ENCODE measurements around the gene HSPA1B.
"Not testable (repeated sequence)": the region's sequence is repeated elsewhere in the genome, so short reads cannot be mapped to it uniquely, and the experiment has no call there.

Gene HSPA1B

DNA sequence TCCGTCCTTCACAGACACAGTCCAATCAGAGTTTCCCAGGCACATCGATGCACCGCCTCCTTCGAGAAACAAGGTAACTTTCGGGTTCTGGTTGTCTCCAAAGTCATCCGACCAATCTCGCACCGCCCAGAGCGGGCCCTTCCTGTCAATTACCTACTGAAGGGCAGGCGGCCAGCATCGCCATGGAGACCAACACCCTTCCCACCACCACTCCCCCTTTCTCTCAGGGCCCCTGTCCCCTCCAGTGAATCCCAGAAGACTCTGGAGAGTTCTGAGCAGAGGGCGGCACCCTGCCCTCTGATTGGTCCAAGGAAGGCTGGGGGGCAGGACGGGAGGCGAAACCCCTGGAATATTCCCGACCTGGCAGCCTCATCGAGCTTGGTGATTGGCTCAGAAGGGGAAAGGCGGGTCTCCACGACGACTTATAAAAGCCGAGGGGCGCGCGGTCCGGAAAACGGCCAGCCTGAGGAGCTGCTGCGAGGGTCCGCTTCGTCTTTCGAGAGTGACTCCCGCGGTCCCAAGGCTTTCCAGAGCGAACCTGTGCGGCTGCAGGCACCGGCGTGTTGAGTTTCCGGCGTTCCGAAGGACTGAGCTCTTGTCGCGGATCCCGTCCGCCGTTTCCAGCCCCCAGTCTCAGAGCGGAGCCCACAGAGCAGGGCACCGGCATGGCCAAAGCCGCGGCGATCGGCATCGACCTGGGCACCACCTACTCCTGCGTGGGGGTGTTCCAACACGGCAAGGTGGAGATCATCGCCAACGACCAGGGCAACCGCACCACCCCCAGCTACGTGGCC is at the start of gene HSPA1B:
Gene HSPA1B, plus strand, starts transcription at position 453 of the 794 bp plus-strand sequence. Its CDS starts 213 bp downstream, at position 666.
- DNase-seq = peak; percentile 79

DNA sequence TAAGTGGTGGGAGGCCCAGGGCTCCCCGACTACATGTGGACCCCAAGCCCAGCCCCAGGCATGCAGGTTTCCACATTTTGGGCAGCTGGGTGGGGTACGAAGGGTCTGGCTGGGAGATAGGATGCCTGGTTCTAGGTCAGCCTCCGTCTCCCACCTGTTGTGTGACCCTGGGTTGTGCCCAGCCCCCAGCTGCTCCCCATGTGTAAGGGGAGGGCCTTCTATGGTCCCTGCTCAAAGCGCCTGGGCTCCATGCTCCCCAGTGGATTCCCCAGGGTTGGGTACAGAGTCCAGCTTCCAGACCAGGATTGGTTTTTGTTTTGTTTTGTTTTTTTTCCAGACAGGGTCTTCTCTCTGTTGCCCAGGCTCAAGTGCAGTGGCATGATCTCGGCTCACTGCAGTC is 49.3 kb upstream of the HSPA1B start:
- no peak for DNase-seq

DNA sequence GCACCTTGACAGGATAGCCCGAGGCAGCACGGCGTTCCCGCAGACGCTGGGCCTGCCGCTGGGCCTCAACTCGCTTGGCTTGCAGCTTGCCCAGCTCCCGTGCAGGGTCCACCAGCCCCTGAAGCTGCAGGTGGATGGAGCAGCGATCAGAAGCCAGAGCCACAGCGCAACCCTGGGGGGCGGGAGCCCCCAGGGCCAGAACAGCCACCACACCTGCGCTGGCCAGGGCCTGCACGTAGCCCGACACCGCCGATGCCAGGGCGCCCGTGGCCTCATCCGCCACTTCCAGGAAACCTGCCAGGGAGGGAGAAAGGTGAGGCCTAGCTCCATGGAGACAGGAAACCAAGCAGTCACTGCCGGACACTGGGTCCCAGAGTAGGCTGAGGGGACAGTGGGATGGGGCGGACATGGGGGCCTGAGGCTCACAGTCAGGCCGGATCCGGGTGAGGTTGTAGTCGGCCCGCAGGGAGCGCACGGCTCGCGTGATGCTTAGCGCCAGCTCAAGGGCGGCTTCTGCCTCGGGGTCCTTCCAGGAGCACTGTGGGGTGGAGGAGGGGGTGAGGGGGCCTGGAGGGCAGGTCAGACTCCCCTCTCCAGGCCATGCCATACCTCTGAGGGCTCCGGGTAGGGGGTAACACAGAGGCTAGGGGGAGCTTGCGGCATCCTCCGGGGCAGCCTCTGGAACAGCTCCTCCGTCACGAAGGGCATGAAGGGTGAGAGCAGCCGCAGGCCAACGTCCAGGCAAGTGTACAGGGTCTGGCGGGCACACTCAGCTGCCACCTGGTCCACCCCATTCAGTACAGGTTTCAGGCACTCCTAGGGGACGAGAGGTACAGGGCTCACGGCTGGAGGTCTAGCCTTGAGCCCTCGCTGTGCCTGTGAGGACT is 48.3 kb upstream of the HSPA1B start:
- no peak for DNase-seq

DNA sequence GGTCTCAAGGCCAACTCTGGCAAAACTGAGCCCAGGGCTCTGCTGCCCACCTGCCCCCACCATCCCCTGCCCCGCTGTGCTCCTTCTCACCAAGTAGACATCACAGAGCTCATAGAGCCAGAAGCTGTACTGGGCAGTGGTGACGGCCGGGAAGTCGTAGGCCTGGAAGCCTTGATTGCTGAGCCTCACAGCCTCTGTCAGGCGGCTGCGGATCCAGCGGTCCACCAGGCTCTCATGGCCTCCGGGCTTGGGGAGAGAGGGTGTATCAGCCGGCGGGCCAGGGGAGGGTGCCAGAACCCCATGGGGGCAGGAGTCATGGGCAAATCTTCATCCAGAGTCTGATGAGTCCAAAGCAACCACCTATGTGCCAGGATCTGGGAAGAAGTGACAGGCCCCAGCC is 47.6 kb upstream of the HSPA1B start:
- no peak for DNase-seq

DNA sequence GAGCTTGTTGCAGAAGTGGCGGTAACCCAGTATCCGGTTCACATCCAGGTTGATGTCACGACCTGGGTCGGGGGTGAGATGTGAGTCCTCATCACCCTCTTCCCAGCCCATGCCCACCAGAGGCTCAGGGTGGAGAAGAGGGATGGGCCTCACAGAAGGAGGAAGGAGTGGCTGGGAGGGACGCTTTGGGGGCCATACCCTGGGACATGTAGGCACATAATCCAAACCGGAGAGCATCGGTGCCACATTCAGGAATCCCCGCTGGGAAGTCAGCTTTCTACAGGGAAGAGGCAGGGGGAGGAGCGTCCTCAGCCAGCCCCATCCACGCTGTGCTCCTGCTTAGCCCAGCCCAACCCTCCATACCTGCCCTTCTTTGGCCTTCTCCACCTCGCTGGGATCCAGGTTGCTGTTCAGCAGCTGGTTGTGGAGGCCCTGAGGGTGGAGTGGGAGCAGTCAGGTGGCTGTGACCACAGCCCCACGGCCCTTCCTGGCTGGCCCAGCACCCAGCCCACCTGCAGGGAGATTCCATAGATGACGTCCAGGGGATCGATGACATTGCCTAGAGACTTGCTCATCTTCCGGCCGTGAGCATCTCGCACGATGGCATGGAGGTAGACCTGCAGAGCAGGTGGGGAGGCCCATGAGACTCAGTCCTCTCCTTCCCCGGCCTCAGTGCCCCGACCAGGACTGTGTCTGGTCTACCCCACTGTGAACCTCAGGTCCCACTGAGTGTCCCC is 46.9 kb upstream of the HSPA1B start:
- no peak for DNase-seq

DNA sequence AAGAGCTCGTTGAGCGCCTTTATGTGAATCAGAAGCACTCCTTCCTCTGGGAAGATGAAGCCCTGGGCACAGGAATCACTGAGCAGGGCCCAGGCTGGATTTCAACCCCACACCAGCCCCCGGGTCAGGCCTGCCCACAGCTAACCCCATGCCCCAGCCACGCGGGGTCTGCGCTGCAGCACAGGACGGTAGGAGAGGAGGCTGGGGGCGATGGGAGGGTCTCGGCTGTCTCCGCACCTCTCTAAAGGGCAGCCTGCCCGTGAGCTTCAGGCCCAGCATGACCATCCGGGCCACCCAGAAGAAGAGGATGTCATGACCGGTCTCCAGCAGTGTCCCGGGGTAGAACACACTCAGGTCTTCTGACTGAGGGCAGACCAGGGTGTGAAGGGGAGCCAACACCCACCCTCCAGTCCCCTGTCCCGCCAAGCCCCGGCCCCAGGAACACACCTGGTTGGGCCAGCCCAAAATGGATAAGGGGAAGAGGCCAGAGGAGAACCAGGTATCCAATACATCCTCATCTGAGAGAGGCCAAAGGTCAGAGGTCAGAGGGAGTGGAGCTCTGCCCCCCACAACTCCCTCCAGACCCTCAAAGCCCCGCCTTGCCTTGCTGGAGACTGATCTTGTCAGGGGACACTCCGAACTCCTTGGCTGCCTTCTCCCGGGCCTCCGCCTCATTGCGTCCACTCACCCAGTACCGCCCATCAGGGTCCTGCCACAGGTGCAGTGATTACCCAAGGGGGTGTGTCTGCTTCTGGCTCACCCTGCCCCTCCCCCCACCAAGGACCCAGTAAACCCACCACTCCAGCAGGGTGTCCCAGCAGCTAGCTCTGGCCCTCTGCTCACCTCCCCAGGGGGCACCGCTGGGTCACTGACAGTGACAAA is 46.1 kb upstream of the HSPA1B start:
- no peak for DNase-seq

DNA sequence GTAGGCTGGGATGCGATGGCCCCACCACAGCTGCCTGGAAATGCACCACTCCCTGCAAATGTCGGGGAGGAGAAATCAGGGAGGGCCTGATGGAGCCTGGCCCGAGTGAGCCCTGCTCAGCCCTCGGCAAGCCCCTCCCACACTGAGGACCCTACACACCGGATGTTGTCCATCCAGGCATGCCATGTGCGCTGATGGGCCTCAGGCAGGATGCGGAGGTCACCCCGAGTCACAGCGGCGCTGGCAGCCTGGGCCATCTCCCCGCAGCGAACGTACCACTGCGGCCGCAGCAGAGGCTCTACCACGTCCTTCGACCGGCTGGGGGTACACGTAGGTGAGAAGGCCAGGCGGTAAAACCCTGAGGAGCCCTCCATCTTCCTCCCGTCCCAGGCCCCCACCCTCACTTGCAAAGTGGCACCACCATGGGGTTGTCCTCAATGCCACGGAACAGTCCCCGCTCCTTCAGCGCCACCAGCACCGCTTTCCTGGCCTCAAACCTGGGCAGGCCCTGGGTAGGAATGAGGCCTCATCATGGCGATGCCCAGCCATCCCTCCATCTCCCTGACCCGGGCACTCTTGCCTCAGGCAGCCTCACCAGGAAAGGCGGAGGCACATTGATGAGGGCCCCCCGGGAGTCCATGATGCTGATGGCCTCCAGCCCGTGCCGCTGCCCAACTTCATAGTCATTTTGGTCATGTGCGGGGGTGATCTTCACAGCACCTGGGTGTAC is 45.2 kb upstream of the HSPA1B start:
- DNase-seq = no peak

DNA sequence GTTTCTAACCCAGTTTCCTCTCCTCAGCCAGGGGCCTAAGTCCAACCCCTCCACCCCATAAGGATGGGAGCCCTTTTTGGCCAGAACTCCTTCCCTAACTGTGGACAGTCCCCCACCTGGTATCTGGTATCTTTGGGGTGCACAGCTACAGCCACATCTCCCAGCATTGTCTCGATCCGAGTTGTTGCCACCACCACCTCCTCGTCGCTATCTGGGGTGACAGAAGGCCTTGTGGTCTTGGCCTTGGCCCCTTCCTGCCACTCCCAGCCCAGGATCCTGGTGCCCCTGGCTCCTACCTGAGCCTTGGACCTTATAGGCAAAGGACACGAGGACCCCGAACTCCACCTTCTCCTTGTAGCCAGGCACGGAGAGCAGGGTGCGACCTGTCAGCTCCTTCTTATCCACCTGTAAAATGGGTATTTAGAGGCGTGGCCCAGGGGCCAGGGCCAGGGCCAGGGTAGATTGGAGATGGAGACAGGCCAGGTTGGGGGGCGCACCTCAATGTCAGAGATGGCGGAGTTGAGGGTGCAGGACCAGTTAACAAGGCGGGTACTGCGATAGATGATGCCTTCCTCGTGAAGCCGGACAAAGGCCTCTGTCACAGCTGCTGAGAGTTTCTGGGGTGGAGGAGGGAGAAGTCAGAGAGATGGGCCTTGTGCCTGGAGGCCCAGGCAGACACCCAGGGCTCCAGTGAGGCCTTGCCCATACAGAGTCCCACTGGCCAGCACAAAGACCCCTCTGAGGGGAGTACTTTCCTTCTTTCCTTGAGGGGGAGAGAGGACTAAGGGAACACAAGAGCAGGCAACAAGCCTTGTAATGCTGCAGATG is 43.2 kb upstream of the HSPA1B start:
- DNase-seq = no peak

DNA sequence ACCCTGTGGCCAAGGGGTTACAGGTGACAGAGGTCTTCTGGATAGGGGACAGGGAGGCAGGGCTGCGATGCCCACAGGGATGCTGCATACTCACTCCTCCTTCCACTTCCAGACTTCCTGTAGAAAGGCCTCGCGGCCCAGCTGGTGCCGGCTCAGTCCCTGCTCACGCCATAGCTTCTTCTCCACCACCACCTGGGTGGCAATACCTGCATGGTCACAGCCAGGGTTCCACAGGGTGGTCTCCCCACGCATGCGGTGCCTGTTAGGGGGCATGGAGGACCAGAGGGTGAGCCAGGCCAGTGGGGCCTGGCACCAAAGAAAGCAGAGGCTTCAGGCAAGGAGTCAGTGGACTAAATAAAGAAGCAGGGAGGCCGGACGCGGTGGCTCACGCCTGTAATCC is 42.1 kb upstream of the HSPA1B start:
- no peak for DNase-seq

DNA sequence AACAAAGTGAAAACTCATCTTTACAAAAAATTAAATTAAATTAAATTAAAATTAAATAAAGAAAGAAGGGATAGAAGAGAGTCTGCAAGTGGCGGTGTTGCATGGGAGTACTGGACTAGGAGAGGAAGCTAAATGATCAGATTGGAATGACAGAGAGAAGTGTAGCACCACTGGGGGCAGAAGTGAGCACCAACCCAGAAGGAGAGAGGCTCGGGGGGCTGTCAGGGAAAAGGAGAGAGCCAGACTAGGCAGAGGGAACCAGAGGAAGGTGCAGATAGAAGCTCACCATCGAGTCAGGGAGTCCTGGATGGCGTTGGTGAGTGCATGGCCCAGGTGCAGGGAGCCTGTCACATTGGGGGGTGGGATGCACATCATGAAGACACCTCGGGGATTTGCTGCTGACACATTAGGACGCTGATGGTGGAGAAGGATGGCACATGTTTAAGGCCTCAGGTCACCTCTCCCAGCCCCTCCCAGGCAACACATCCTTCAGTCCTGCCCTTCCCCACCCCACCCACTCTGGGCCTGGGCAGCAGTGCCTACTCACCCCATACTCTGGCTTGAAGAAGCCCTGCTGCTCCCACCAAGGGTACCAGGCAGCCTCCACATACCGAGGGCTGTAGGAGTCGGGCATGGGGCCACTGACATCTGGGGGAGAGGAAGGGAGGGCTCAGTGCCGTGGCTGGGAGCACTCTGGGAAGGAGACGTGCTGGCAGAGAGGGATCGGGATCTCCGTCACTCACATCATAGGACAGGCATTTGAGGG is 36.0 kb upstream of the HSPA1B start:
- peak; percentile 44 for DNase-seq

DNA sequence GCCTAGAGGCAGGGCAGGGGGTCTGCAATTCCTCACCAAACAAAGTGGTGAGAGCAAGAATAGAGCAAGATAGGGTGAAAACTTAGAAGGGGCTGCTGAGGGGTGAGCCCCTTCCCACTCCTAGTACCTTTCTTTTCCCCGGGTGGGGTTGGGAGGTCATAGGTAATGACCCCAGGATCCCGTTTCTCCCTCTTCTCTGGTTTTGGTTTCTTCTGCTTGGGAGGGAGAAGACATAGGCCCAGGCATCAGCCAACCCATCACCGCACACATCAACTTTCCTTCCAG is 35.5 kb upstream of the HSPA1B start:
- no peak for DNase-seq

DNA sequence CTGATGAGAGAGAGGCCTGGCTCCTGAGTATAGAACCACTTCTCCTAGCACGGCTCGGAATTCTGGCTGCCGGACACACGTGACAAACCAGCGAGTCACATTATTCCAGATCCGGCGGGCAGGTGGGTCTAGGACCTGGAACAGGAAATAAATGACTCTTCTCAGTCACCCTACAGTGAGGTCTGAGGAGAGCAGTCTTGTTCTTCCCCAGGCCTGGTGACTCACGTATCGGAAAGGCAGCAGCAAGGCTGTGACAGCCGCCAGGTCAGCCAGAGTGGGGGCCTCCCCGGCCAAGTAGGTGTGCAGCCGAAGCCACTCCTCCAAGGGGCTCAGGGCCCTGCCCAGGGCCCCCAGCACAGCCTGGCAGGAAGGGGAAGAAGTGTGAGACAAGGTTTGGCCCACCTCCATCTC is 34.8 kb upstream of the HSPA1B start:
- DNase-seq = no peak

DNA sequence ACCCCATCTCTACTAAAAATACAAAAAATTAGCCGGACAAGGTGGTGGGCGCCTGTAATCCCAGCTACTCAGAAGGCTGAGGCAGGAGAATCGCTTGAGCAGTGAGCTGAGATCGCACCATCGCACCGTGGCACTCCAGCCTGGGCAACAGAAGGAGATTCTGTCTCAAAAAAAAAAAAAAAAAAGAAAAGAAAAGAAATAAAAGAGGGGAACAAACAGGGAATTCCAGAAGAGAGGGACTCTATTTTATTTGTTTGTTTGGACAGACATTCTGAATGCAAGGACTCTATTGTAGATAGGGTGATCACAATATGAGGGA is 33.7 kb upstream of the HSPA1B start:
- not testable (repeated sequence) for DNase-seq

DNA sequence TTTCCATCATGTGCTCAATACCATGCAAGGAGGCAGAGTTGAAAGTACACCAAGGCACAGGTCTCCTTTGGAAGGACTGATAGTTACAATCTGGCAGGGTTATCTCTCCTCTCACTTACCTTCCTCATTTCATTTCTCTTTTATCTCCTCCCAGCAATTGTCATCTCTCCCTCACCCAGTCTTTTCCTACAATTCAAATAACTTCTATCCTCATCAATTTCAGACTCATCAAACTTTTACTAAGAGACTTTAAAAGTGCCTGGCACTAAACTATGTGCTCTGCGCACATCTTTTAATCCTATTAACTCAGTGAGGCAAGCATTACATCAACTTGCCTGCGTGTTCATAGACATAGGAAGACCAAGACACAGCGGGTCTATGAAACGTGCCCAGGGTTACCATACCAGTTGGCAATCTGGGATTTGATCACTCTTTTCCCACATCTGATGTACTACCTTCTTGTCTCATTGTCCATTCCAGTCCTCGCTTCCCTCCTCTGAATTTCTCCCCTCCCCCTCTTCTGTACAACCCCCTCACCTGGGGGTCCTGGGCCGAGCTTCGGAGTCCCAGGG is 33.2 kb upstream of the HSPA1B start:
- no peak for DNase-seq

DNA sequence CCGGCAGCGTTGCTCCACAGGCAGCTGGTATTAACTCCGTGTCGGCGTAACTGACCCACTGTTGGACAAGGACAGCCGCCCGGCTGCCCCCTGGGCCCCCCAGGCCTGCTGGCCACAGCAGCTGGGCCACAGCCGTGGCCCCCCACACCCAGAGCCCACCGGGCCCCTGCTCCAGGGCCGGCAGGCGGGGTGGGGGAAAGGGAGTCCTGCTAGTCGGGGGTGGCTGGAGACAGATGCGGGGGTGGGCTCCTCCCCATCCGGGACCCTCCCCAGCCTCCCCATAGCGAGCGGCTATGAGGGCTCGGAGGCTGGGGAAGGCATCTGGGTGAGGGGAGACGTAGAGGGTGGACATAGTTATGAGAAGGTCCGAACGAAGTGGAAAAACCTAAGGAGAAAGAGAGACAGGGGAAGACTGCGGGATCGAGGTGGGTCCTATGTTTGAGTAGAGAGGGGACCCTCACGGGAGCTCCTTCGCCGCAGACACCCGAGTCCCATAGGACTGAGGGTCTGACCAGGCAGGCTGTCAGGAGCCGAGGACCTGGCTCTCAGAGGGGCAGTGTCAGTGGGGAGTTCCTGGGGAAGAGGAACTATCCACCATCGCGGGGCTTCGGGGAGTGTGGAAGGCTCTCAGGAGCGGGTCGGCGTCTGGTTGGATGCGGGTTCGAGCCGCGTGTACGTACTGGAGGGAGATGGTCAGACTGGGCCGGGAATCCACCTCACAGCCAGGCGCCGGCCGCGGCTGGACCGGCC is 32.5 kb upstream of the HSPA1B start:
- DNase-seq = no peak

DNA sequence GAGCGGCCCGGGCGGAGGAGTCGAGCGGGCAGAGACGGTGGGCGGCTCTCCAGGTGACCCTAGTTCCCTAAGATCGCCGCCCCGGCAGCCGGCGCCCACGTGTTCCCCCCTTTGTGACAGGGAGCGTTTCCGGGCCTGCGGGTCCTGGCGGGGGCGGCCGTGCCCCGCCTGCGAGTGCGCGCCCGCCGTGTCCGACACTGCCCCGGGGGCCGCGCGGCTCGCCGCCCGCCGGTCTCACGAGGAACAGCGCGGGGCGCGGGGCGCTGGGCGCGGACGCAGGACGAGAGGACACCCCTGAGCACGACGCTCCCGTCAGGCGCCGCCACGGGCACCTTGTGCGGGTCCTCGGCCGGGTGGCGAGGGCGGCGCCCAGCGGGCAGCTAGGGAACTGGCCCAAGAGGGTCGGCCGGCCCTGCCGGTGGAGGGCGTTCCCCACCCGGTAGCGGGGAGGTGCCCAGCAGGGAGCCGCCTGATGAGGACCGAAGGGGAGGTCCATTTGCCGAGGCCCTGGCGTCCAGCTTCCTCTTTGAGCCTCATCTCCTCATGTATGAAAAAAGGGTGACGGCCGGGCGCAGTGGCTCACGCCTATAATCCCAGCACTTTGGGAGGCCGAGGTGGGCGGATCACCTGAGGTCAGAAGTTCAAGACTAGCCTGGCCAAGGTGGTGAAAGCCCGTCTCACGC is 31.8 kb upstream of the HSPA1B start, which contains the start of gene VARS1:
Gene VARS1, minus strand, starts transcription at position 137 of the 683 bp plus-strand sequence. CDS start 535 bp downstream, outside the sequence.
- DNase-seq = peak; percentile 83

DNA sequence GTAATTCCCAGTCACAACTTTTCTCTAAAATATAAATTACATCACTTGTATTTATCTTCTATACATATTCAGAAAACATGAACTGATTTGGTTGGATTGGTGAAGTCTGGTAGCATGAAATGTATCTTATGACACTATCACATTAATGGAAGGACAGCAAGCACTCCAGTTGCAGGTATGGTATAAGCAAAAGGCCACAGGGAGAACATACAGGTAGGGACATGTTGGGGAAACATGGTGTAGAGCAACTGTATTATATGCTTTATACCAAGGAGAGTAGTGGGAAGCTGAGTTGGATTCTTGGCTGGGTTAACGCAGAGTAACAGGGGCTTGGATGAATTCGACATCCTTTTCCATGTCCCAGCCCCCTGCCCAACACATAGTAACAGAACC is 30.5 kb upstream of the HSPA1B start:
- DNase-seq = no peak

DNA sequence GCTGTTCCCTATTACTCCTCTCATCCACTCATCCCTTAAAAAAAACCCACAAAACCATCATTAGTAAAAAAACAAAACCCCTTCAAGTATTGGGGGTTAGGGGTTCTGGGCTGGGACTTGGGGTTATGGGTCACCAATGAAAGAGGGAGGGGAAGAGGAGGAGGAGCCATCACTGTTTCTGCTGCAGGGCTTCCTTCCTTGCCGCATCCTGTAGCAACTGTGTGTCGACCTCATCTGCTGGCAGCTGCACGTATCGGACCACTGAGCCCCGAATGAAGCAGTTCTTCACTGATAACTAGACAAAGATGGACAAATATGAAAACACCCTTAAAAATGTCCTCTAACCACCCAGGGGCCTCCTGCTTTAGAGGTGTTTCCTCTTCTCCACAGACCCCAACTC is 29.9 kb upstream of the HSPA1B start:
- DNase-seq = no peak

All from activated CD8-positive, alpha-beta memory T cell treated with anti-CD3 and anti-CD28 coated beads, Interleukin-2, amount 50 U/mL, for 4 hours (primary cell).